ENCODE data around the gene KRTAP2-1.
"Not testable (repeated sequence)": the region's sequence is repeated elsewhere in the genome, so short reads cannot be mapped to it uniquely, and the experiment has no call there.

Gene KRTAP2-1

GRCh38 chr17:41060052-41060604 lies 13.0 kb upstream of the KRTAP2-1 start, which contains the start of gene KRTAP2-3:
KRTAP2-3 (minus strand) TSS chr17:41060114; CDS start chr17:41060050, 64 bp downstream.
- H3K4me1 ChIP-seq (ENCODE audit: control insufficient read depth in 2 of 2, insufficient read depth in 1 of 2, low read depth in 1 of 2, low read length in 2 of 2): peaks cover 0 to 2% of the 10 kb centered on the region in 2 donors
- no peak within 1 kb of the TSS for H3K14ac ChIP-seq (ENCODE audit: low read length)
- no peak within 1 kb of the TSS for H3K27ac ChIP-seq (replicated peaks; ENCODE audit: low read length)
- DNase-seq (ENCODE audit: low spot score): no peak
- H2AK5ac ChIP-seq (ENCODE audit: low read depth, low read length): no peak within 1 kb of the TSS
- H4K8ac ChIP-seq (ENCODE audit: low read depth, low read length): no peak within 1 kb of the TSS
- no peak within 1 kb of the TSS for H3K23ac ChIP-seq (ENCODE audit: low read depth, low read length, poor library complexity)
- no peak within 1 kb of the TSS for H2BK5ac ChIP-seq (ENCODE audit: low read length)
- no peaks in the 10 kb centered on the region for H3K27me3 ChIP-seq (ENCODE audit: control insufficient read depth in 3 of 3, insufficient read depth in 3 of 3, low read depth in 1 of 3, low read length in 3 of 3)
- no peak within 1 kb of the TSS for H4K91ac ChIP-seq (ENCODE audit: low read depth, low read length, poor library complexity)
- no peak within 1 kb of the TSS for H3K4me2 ChIP-seq (ENCODE audit: insufficient read depth, low read length, poor library complexity, severe bottlenecking)
- no peaks in the 10 kb centered on the region for H3K36me3 ChIP-seq (replicated peaks in 1 of 2; ENCODE audit: control insufficient read depth in 2 of 2, insufficient read depth in 2 of 2, low read length in 2 of 2)
- H3K79me1 ChIP-seq (ENCODE audit: low read depth, low read length): no peaks in the 10 kb centered on the region
- no CpG with 5 or more reads among the region's 6 CpGs for WGBS, 2 donors (ENCODE audit: extremely low coverage in 2 of 2, insufficient read length in 2 of 2, insufficient replicate concordance in 1 of 2)
- H3K9ac ChIP-seq (ENCODE audit: low read depth, low read length, poor library complexity): no peak within 1 kb of the TSS
- no peak within 1 kb of the TSS for H2AFZ ChIP-seq (ENCODE audit: low read length)
- no peak within 1 kb of the TSS for H2BK12ac ChIP-seq (ENCODE audit: low read length)
- H3K9me3 ChIP-seq (replicated peaks in 1 of 2; ENCODE audit: control insufficient read depth in 2 of 2, insufficient read depth in 1 of 2, low read depth in 1 of 2, low read length in 2 of 2): peaks cover 0 to 2% of the 10 kb centered on the region in 2 donors
- H2BK15ac ChIP-seq (ENCODE audit: low read length): no peak within 1 kb of the TSS
- H2BK120ac ChIP-seq (ENCODE audit: low read depth, low read length): no peak within 1 kb of the TSS
- H3K18ac ChIP-seq (ENCODE audit: low read length): no peak within 1 kb of the TSS
- no peak within 1 kb of the TSS for H3K4me3 ChIP-seq (ENCODE audit: low read length in 2 of 2)
- H3K4ac ChIP-seq (ENCODE audit: low read length): no peak within 1 kb of the TSS

GRCh38 chr17:41059276-41060051 lies 12.3 kb upstream of the KRTAP2-1 start:
- H3K27ac ChIP-seq (replicated peaks; ENCODE audit: low read length); H3K23ac ChIP-seq (ENCODE audit: low read depth, low read length, poor library complexity); H2BK5ac ChIP-seq (ENCODE audit: low read length); H3K14ac ChIP-seq (ENCODE audit: low read length); H3K18ac ChIP-seq (ENCODE audit: low read length); H3K36me3 ChIP-seq (replicated peaks in 1 of 2; ENCODE audit: control insufficient read depth in 2 of 2, insufficient read depth in 2 of 2, low read length in 2 of 2); H4K91ac ChIP-seq (ENCODE audit: low read depth, low read length, poor library complexity); H2AK5ac ChIP-seq (ENCODE audit: low read depth, low read length); H3K4me2 ChIP-seq (ENCODE audit: insufficient read depth, low read length, poor library complexity, severe bottlenecking); H3K9me3 ChIP-seq (replicated peaks in 1 of 2; ENCODE audit: control insufficient read depth in 2 of 2, insufficient read depth in 1 of 2, low read depth in 1 of 2, low read length in 2 of 2); H3K4ac ChIP-seq (ENCODE audit: low read length); H2BK15ac ChIP-seq (ENCODE audit: low read length); DNase-seq (ENCODE audit: low spot score); H3K9ac ChIP-seq (ENCODE audit: low read depth, low read length, poor library complexity); H3K4me3 ChIP-seq (ENCODE audit: low read length in 2 of 2); H3K79me1 ChIP-seq (ENCODE audit: low read depth, low read length); H3K27me3 ChIP-seq (ENCODE audit: control insufficient read depth in 3 of 3, insufficient read depth in 3 of 3, low read depth in 1 of 3, low read length in 3 of 3); H2BK120ac ChIP-seq (ENCODE audit: low read depth, low read length); H2BK12ac ChIP-seq (ENCODE audit: low read length); H2AFZ ChIP-seq (ENCODE audit: low read length); H3K4me1 ChIP-seq (ENCODE audit: control insufficient read depth in 2 of 2, insufficient read depth in 1 of 2, low read depth in 1 of 2, low read length in 2 of 2); H4K8ac ChIP-seq (ENCODE audit: low read depth, low read length): not testable (repeated sequence)
- WGBS, 2 donors (ENCODE audit: extremely low coverage in 2 of 2, insufficient read length in 2 of 2, insufficient replicate concordance in 1 of 2): no CpG with 5 or more reads among the region's 31 CpGs

DNA sequence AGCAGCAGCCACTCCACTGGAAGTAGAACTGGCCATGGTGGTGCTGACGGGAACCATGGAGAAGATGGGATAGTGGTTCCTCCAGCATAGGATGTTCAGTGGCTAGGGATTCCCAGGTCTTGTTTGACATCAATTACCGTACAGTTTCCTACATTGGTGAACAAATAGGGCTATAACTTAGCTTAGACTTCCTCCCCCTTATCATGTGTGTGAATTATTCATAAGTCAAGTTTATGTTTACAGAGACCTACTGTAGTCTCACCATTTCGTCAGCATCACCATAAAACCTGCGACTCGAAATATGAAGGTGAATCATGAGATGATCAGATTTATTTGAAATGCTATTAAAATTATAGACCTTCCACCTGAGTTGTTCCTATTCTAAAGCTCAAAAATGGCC lies 11.6 kb upstream of the KRTAP2-1 start:
- Histone ChIP-seq H2AK5ac (ENCODE audit: low read depth, low read length) (no peak overlapping the region), H3K4me3 (ENCODE audit: low read length in 2 of 2) (no peak overlapping the region), H2BK15ac (ENCODE audit: low read length) (no peak overlapping the region), H3K18ac (ENCODE audit: low read length) (no peak overlapping the region), H3K9ac (ENCODE audit: low read depth, low read length, poor library complexity) (no peak overlapping the region), H3K14ac (ENCODE audit: low read length) (no peak overlapping the region), H3K27me3 (ENCODE audit: control insufficient read depth in 3 of 3, insufficient read depth in 3 of 3, low read depth in 1 of 3, low read length in 3 of 3) (no peaks in the 10 kb centered on the region), H4K91ac (ENCODE audit: low read depth, low read length, poor library complexity) (no peak overlapping the region), H2BK5ac (ENCODE audit: low read length) (no peak overlapping the region), H2BK120ac (ENCODE audit: low read depth, low read length) (no peak overlapping the region), H3K79me1 (ENCODE audit: low read depth, low read length) (no peaks in the 10 kb centered on the region), H3K27ac (replicated peaks; ENCODE audit: low read length) (no peak overlapping the region), H2BK12ac (ENCODE audit: low read length) (no peak overlapping the region), H4K8ac (ENCODE audit: low read depth, low read length) (no peak overlapping the region), H3K4ac (ENCODE audit: low read length) (no peak overlapping the region), H3K9me3 (replicated peaks in 1 of 2; ENCODE audit: control insufficient read depth in 2 of 2, insufficient read depth in 1 of 2, low read depth in 1 of 2, low read length in 2 of 2) (peaks cover 0 to 2% of the 10 kb centered on the region in 2 donors), H3K23ac (ENCODE audit: low read depth, low read length, poor library complexity) (no peak overlapping the region), H3K36me3 (replicated peaks in 1 of 2; ENCODE audit: control insufficient read depth in 2 of 2, insufficient read depth in 2 of 2, low read length in 2 of 2) (no peaks in the 10 kb centered on the region), H3K4me1 (ENCODE audit: control insufficient read depth in 2 of 2, insufficient read depth in 1 of 2, low read depth in 1 of 2, low read length in 2 of 2) (peaks cover 0 to 2% of the 10 kb centered on the region in 2 donors), H2AFZ (ENCODE audit: low read length) (no peak overlapping the region), H3K4me2 (ENCODE audit: insufficient read depth, low read length, poor library complexity, severe bottlenecking) (no peak overlapping the region)
- DNase-seq (ENCODE audit: low spot score): no peak
- no CpG with 5 or more reads among the region's 5 CpGs for WGBS, 2 donors (ENCODE audit: extremely low coverage in 2 of 2, insufficient read length in 2 of 2, insufficient replicate concordance in 1 of 2)

DNA sequence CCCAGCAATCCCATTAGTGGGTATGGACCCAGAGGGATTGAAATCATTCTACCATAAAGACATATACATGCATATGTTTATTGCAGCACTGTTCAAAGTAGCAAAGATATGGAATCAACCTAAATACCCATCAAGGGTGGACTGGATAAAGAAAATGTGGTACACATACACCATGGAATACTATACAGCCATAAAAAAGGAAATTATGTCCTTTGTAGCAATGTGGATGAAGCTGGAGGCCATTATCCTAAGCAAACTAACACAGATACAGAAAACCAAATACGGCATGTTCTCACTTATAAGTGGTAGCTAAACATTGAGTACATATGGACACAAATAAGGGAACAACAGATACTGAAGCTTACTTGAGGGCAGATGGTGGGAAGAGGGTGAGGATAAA lies 10.4 kb upstream of the KRTAP2-1 start:
- no peak overlapping the region for H3K27ac ChIP-seq (replicated peaks; ENCODE audit: low read length)
- H3K9me3 ChIP-seq (replicated peaks in 1 of 2; ENCODE audit: control insufficient read depth in 2 of 2, insufficient read depth in 1 of 2, low read depth in 1 of 2, low read length in 2 of 2): peaks cover 0 to 2% of the 10 kb centered on the region in 2 donors
- no peaks in the 10 kb centered on the region for H3K36me3 ChIP-seq (replicated peaks in 1 of 2; ENCODE audit: control insufficient read depth in 2 of 2, insufficient read depth in 2 of 2, low read length in 2 of 2)
- no peak overlapping the region for H2BK12ac ChIP-seq (ENCODE audit: low read length)
- no peak overlapping the region for H2BK120ac ChIP-seq (ENCODE audit: low read depth, low read length)
- H4K8ac ChIP-seq (ENCODE audit: low read depth, low read length): no peak overlapping the region
- no peak overlapping the region for H3K9ac ChIP-seq (ENCODE audit: low read depth, low read length, poor library complexity)
- H2AFZ ChIP-seq (ENCODE audit: low read length): no peak overlapping the region
- H3K27me3 ChIP-seq (ENCODE audit: control insufficient read depth in 3 of 3, insufficient read depth in 3 of 3, low read depth in 1 of 3, low read length in 3 of 3): no peaks in the 10 kb centered on the region
- no peak for DNase-seq (ENCODE audit: low spot score)
- H3K18ac ChIP-seq (ENCODE audit: low read length): no peak overlapping the region
- WGBS, 2 donors (ENCODE audit: extremely low coverage in 2 of 2, insufficient read length in 2 of 2, insufficient replicate concordance in 1 of 2): no CpG with 5 or more reads among the region's 1 CpG
- no peak overlapping the region for H3K23ac ChIP-seq (ENCODE audit: low read depth, low read length, poor library complexity)
- H2BK5ac ChIP-seq (ENCODE audit: low read length): no peak overlapping the region
- peaks cover 0 to 2% of the 10 kb centered on the region in 2 donors for H3K4me1 ChIP-seq (ENCODE audit: control insufficient read depth in 2 of 2, insufficient read depth in 1 of 2, low read depth in 1 of 2, low read length in 2 of 2)
- H2BK15ac ChIP-seq (ENCODE audit: low read length): no peak overlapping the region
- no peak overlapping the region for H3K14ac ChIP-seq (ENCODE audit: low read length)
- no peak overlapping the region for H2AK5ac ChIP-seq (ENCODE audit: low read depth, low read length)
- no peak overlapping the region for H3K4ac ChIP-seq (ENCODE audit: low read length)
- no peaks in the 10 kb centered on the region for H3K79me1 ChIP-seq (ENCODE audit: low read depth, low read length)
- no peak overlapping the region for H3K4me2 ChIP-seq (ENCODE audit: insufficient read depth, low read length, poor library complexity, severe bottlenecking)
- H3K4me3 ChIP-seq (ENCODE audit: low read length in 2 of 2): no peak overlapping the region
- H4K91ac ChIP-seq (ENCODE audit: low read depth, low read length, poor library complexity): no peak overlapping the region

Data from neuronal stem cell (in vitro differentiated cells).